Transverse colon (tissue), 4 donors: ENCODE results near the gene RBSN. TPM values are rescaled to one million over a fixed set of nuclear protein-coding genes. Genes with fewer than 3 reads are reported as not detected.

ENCODE experiments used
- DNase-seq: peaks from one replicate; pipeline ENCODE4 v3.0.0-alpha.2; 2019
- H3K27ac ChIP-seq, 4 donors: fragments of 200-600 bp; sonication (generic); 2 replicates each; pipeline ENCODE4 v1.5.1; 2016 to 2018; ENCODE audit warnings: inconsistent platforms in 4 of 4
- H3K27me3 ChIP-seq: fragments of 200-600 bp; sonication (generic); 2 replicates; pipeline ENCODE4 v1.5.1; 2017; ENCODE audit warnings: inconsistent platforms
- H3K36me3 ChIP-seq, 4 donors: fragments of 200-600 bp; sonication (generic); 2 replicates each; pipeline ENCODE4 v1.5.1; 2017 to 2019; ENCODE audit warnings: inconsistent platforms in 4 of 4
- H3K4me1 ChIP-seq, 4 donors: fragments of 200-600 bp; sonication (generic); 2 replicates each; pipeline ENCODE4 v1.5.1; 2017 to 2020; ENCODE audit warnings: inconsistent platforms in 4 of 4
- H3K4me3 ChIP-seq, 4 donors: fragments of 200-600 bp; sonication (generic); 1 replicate in 1 of 4; 2 replicates in 3 of 4; pipeline versions ENCODE4 v1.5.1 to v1.6.1; 2017 to 2019; ENCODE audit warnings: inconsistent platforms in 4 of 4
- H3K9me3 ChIP-seq, 2 donors: fragments of 200-600 bp; sonication (generic); 2 replicates each; pipeline ENCODE4 v1.5.1; 2017 to 2019; ENCODE audit warnings: inconsistent platforms in 2 of 2
- EP300 ChIP-seq: sonication (generic); formaldehyde crosslinking; IDR thresholded peaks from one replicate; pipeline ENCODE4 v1.6.1; 2017; ENCODE audit warnings: antibody characterized with exemption, low read depth
- POLR2A ChIP-seq: fragments of 450-650 bp; IDR thresholded peaks from one replicate; pipeline ENCODE4 v1.6.1; 2016; ENCODE audit warnings: antibody characterized with exemption, mild to moderate bottlenecking, moderate library complexity
- POLR2AphosphoS5 ChIP-seq, 3 donors: sonication (generic); formaldehyde crosslinking; IDR thresholded peaks; one replicate each; pipeline ENCODE4 v1.6.1; 2016; ENCODE audit warnings: antibody characterized with exemption in 3 of 3
- WGBS, 2 donors: methylation state at CpG; one replicate each; pipeline ENCODE4 v1.1.5; 2018; ENCODE audit warnings: low coverage in 1 of 2; 5-methylcytosine and 5-hydroxymethylcytosine counted together
- in situ Hi-C, 4 donors: fragments of 200-750 bp; cut with MboI; loops; one replicate each; pipeline versions ENCODE4 v1.15.0 to v1.15.1; 2017; ENCODE audit warnings: low sequenced_read_pairs in 3 of 4, low pct_ligation_motif_present in 1 of 4, low pct_unique_long_range_greater_than_20kb in 1 of 4
- intact Hi-C: fragments of 100-400 bp; cut with DNase I; formaldehyde crosslinking; loops from one replicate; pipeline ENCODE4 v1.15.1; 2023; ENCODE audit warnings: low total_unique reads
- total RNA-seq, 4 donors: library from RNA; depleted of rRNA; stranded (reverse); fragments of >200 nt; gene quantifications; one replicate each; pipeline ENCODE4 v1.1.0, GENCODE V29; 2016
- TF ChIP-seq, protein P1 (sequence below), 5 experiments: fragments of 200-600 bp in 3 of 5; fragments of 450-650 bp in 2 of 5; sonication (generic) in 3 of 5; IDR thresholded peaks; 1 replicate in 2 of 5; 2 replicates in 3 of 5; pipeline ENCODE4 v1.5.1; 2016 to 2017; ENCODE audit warnings: antibody characterized with exemption in 5 of 5, inconsistent platforms in 3 of 5, mild to moderate bottlenecking in 2 of 5, moderate library complexity in 1 of 5

The RBSN gene
- total RNA-seq, 4 donors from 2014 or later = 18.0 to 37.6 (median 24.0) TPM

DNA sequence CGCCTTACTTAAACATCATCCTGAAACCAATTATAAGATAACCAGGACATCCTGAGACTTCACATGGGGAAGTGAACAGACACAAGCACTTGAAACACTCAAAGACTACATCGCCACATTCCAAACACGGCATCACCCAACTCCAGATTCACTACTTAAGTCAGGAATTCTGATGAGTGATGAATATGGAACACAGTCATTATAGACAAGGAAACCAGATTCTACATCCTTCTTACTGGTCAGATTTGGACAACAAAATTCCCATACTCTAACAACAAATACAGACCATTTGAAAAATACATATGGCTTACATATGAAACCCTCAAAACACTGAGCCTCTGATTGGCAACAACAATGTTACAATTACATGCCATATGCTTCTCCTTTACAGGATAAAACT, 13.1 kb upstream of the RBSN start:
- 71 to 85% methylated on average over 1 to 3 of the region's 3 CpGs for WGBS, 2 donors
- intact Hi-C loops (no loop called here), in situ Hi-C loops (loop anchor here in 2 of 4 donors (25.0 kb wide), 2 partner anchors 300 to 450 kb away; no protein-coding TSS in a partner anchor)
- no peak for DNase-seq
- H3K9me3 ChIP-seq = no peaks in the 10 kb centered on the region
- no peak overlapping the region for H3K4me3 ChIP-seq
- TF ChIP-seq, protein P1, sequence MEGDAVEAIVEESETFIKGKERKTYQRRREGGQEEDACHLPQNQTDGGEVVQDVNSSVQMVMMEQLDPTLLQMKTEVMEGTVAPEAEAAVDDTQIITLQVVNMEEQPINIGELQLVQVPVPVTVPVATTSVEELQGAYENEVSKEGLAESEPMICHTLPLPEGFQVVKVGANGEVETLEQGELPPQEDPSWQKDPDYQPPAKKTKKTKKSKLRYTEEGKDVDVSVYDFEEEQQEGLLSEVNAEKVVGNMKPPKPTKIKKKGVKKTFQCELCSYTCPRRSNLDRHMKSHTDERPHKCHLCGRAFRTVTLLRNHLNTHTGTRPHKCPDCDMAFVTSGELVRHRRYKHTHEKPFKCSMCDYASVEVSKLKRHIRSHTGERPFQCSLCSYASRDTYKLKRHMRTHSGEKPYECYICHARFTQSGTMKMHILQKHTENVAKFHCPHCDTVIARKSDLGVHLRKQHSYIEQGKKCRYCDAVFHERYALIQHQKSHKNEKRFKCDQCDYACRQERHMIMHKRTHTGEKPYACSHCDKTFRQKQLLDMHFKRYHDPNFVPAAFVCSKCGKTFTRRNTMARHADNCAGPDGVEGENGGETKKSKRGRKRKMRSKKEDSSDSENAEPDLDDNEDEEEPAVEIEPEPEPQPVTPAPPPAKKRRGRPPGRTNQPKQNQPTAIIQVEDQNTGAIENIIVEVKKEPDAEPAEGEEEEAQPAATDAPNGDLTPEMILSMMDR (IDR thresholded peaks at IDR 0.05) = no peak
- no peak for TF ChIP-seq EP300
- H3K27me3 ChIP-seq = no peaks in the 10 kb centered on the region
- no peaks in the 10 kb centered on the region for H3K36me3 ChIP-seq
- peaks cover 0 to 6% (median 1%) of the 10 kb centered on the region in 4 donors for H3K4me1 ChIP-seq
- no peak overlapping the region for H3K27ac ChIP-seq

DNA sequence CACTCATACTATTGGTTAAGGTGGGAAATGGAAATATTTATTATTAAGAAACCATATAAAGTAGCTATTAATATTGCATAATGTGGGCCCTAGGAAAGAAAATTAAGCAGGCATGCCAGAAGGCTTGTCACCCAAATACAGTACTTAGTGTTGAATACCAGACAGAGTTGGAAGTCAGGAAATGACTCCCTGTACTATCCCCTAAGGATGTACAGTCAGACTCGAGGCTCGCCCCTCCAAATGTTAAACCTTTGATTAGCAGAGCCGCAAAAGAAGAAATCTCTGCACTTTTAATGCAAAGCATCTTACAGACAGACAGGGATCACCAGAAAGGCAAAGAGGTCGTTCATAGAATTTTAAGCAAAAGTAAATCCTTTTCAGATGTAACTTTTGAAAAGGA, 11.3 kb upstream of the RBSN start:
- in situ Hi-C loops (loop anchor here in 2 of 4 donors (25.0 kb wide), 2 partner anchors 302 to 452 kb away; no protein-coding TSS in a partner anchor), intact Hi-C loops (no loop called here)
- WGBS, 2 donors = 74 to 84% methylated on average over 3 to 4 of the region's 4 CpGs
- TF ChIP-seq POLR2AphosphoS5 (IDR thresholded peaks at IDR 0.05) (no peak), POLR2A (no peak), EP300 (no peak)
- TF ChIP-seq, protein P1 (IDR thresholded peaks at IDR 0.05) = no peak
- no peak overlapping the region for H3K27ac ChIP-seq
- H3K4me3 ChIP-seq = no peak overlapping the region
- no peaks in the 10 kb centered on the region for H3K27me3 ChIP-seq
- DNase-seq = no peak
- H3K9me3 ChIP-seq = no peaks in the 10 kb centered on the region
- H3K4me1 ChIP-seq = peaks cover 0 to 6% (median 1%) of the 10 kb centered on the region in 4 donors
- H3K36me3 ChIP-seq = no peaks in the 10 kb centered on the region

DNA sequence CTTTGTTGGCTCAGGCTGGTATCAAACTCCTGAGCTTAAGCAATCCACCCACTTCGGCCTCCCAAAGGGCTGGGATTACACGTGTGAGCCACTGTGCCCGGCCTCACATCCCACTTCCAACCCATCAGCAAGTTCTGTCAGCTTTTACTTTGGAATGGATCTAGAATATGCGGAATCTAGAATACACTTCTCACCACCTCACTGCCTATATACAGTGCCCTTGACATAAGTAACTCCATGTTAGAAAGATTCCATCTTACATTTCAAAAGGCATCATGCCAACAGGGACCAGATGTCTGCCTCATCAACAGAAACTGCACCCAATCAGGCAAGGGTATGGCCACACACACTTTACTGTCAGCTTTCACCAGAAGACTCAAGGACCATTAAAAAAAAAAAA, 9.9 kb upstream of the RBSN start:
- in situ Hi-C loops = loop anchor here in 3 of 4 donors (10.0 to 25.0 kb wide), 3 partner anchors 96 to 453 kb away; partner anchors contain the start of gene CAPN7 (in 1 of the 3)
- Histone ChIP-seq H3K4me3 (no peak overlapping the region), H3K27ac (no peak overlapping the region), H3K36me3 (no peaks in the 10 kb centered on the region), H3K27me3 (no peaks in the 10 kb centered on the region), H3K9me3 (no peaks in the 10 kb centered on the region), H3K4me1 (peaks cover 0 to 6% (median 1%) of the 10 kb centered on the region in 4 donors)
- intact Hi-C loops = loop anchor here (5.0 kb wide), 1 partner anchor 93 kb away; no protein-coding TSS in a partner anchor
- no peak for TF ChIP-seq EP300
- TF ChIP-seq, protein P1 (IDR thresholded peaks at IDR 0.05) = no peak
- TF ChIP-seq POLR2AphosphoS5 (IDR thresholded peaks at IDR 0.05) = no peak
- no peak for TF ChIP-seq POLR2A
- no peak for DNase-seq
- WGBS, 2 donors = 86% methylated on average over 4 of the region's 4 CpGs; no CpG with 5 or more reads in 1 of the 2 donors

DNA sequence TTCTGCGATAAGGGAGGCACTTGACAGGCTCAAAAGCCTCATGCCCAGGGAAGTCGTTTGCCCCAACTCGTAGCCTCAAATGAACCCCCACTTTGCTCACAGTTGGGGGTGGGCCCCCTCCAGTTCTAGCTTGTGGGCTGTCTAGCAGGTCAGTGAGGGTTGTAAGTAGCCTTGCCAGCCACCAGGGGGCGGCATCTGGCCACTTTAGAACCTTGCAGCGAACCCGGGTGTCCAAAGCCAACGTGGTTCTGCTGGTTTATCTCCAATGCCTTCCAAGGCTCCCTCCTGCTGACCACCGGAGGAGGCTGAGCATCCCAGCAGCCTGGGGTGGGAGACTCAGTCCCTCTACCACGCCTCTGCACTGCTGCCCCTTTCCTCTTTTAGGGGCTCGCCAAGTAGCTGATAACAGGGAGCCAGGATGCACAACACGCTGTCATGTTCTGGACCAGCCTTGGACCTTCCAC, 9.2 kb upstream of the RBSN start:
- intact Hi-C loops (loop anchor here (5.0 kb wide), 1 partner anchor 94 kb away; no protein-coding TSS in a partner anchor), in situ Hi-C loops (loop anchor here in 3 of 4 donors (10.0 to 25.0 kb wide), 3 partner anchors 97 to 454 kb away; partner anchors contain the start of gene CAPN7 (in 1 of the 3))
- H3K9me3 ChIP-seq = no peaks in the 10 kb centered on the region
- peaks cover 1 to 8% (median 2%) of the 10 kb centered on the region in 4 donors for H3K4me1 ChIP-seq
- WGBS, 2 donors = 16% methylated on average over 11 of the region's 11 CpGs; no CpG with 5 or more reads in 1 of the 2 donors
- no peaks in the 10 kb centered on the region for H3K36me3 ChIP-seq
- DNase-seq = peak; percentile 78
- H3K4me3 ChIP-seq = no peak overlapping the region
- TF ChIP-seq POLR2A (no peak), POLR2AphosphoS5 (IDR thresholded peaks at IDR 0.05) (no peak), EP300 (no peak)
- TF ChIP-seq, protein P1 (IDR thresholded peaks at IDR 0.05) = peak; percentile 78 to 93 (median 89)
- H3K27ac ChIP-seq = no peak overlapping the region
- H3K27me3 ChIP-seq = no peaks in the 10 kb centered on the region
